Adrenal gland (tissue), 5 donors: ENCODE measurements around the gene ZNF215.

Experiments used
- CTCF ChIP-seq, 6 experiments: fragments of 450-650 bp in 4 of 6; fragments of 200-600 bp in 2 of 6; sonication (generic) in 1 of 6; IDR thresholded peaks; 1 replicate in 5 of 6; 2 replicates in 1 of 6; pipeline versions ENCODE4 v1.5.1 to v1.8.0; 2016 to 2021; ENCODE audit warnings: antibody characterized with exemption in 6 of 6, mild to moderate bottlenecking in 2 of 6, moderate library complexity in 1 of 6
- POLR2A ChIP-seq, 2 donors: fragments of 450-650 bp; IDR thresholded peaks; one replicate each; pipeline ENCODE4 v1.6.1; 2017; ENCODE audit warnings: antibody characterized with exemption in 2 of 2, mild to moderate bottlenecking in 2 of 2, moderate library complexity in 1 of 2
- donor health status: DM: no; HTN: no; CAD: no.

DNA sequence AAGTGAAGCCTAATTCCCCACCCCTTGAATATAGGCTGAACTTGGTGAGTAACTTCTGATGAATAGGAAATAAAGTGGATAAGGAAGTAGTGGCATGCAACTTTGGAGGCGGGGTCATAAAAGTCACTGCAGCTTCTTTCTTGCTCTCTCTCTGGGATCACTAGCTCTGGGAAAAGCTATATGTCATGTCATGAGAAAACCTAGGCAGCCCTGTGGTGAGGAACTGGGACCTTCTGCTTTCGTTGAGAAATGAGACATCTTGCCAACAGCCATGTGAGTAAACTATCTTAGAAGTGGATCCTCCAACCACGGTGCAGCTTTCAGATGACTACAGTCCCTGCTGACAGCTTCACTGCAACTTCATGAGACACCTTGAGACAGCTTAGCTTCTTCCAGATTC, 78.3 kb downstream of the ZNF215 start:
- TF ChIP-seq POLR2A (IDR thresholded peaks at IDR 0.05) (no peak), CTCF (IDR thresholded peaks at IDR 0.05) (no peak)
